Activated CD4-positive, CD25-positive, alpha-beta regulatory T cell treated with anti-CD3 and anti-CD28 coated beads, Interleukin-2, amount 50 U/mL, for 16 hours (primary cell): ENCODE data around the gene YJU2.
A peak's percentile ranks its signal among the peaks of the same experiment; 100 is the strongest.

ENCODE experiments used
- DNase-seq: peaks from one replicate; pipeline ENCODE4 v3.0.0-alpha.2; 2020; ENCODE audit warnings: low read depth, low spot score

Gene YJU2

GRCh38 chr19:4298810-4299550 lies 52.1 kb downstream of the YJU2 start:
- no peak for DNase-seq

- no peak for DNase-seq
Measured at GRCh38 chr19:4300589-4300988, 53.7 kb downstream of the YJU2 start.

GRCh38 chr19:4301590-4302242 lies 54.8 kb downstream of the YJU2 start:
- DNase-seq, result no peak

GRCh38 chr19:4302243-4302640 lies 55.4 kb downstream of the YJU2 start, which contains the start of gene TMIGD2:
Gene TMIGD2, minus strand, starts transcription at chr19:4302389. Its CDS starts 4 bp downstream, at chr19:4302385.
- no peak for DNase-seq

GRCh38 chr19:4303819-4304537 lies 57.1 kb downstream of the YJU2 start:
- DNase-seq, result no peak

- peak; percentile 21 for DNase-seq
Measured at GRCh38 chr19:4304538-4305256, 57.8 kb downstream of the YJU2 start, which contains the start of gene FSD1. Gene FSD1, plus strand, starts transcription at chr19:4304598. Its CDS starts 149 bp downstream, at chr19:4304747.

- DNase-seq, result no peak
Measured at GRCh38 chr19:4305257-4305612, 58.4 kb downstream of the YJU2 start.

- DNase-seq, result no peak
Measured at GRCh38 chr19:4305659-4306058, 58.8 kb downstream of the YJU2 start.

- no peak for DNase-seq
Measured at GRCh38 chr19:4310247-4311121, 63.6 kb downstream of the YJU2 start.

- no peak for DNase-seq
Measured at GRCh38 chr19:4313847-4314490, 67.1 kb downstream of the YJU2 start.

GRCh38 chr19:4316956-4317355 lies 70.1 kb downstream of the YJU2 start:
- DNase-seq, result no peak

- no peak for DNase-seq
Measured at GRCh38 chr19:4318460-4318859, 71.6 kb downstream of the YJU2 start.
